CD4-positive, alpha-beta T cell (primary cell): ENCODE data around the gene ATP2B2. TPM values are rescaled to one million over a fixed set of nuclear protein-coding genes. Genes with fewer than 3 reads are reported as not detected.

Experiments
- ATAC-seq: fragments of 200-7000 bp; cut with Tn5 transposase; one replicate; pipeline ENCODE4 v1.10.0; 2022; ENCODE audit warnings: mild to moderate bottlenecking; ENCODE audit not compliant: poor library complexity
- CTCF ChIA-PET: fragments of 350-600 bp; sonication (Branson Sonifier 250); formaldehyde crosslinking; loops from one replicate; lab custom pipeline; 2021; ENCODE audit warnings: antibody characterized with exemption, inconsistent platforms; lab: Charles Lee
- POLR2A ChIA-PET: fragments of 350-600 bp; sonication (Branson Sonifier 250); formaldehyde crosslinking; loops from one replicate; lab custom pipeline; 2021; ENCODE audit warnings: antibody characterized with exemption, inconsistent platforms; lab: Charles Lee
- DNase-seq, 14 experiments: peaks; one replicate each; pipeline ENCODE4 v3.0.0-alpha.2; 2013 to 2020; ENCODE audit warnings: mixed read lengths in 2 of 14
- H3K27ac ChIP-seq, 2 donors: one replicate each; pipeline versions ENCODE4 v1.5.1 to v1.7.0; 2013; ENCODE audit warnings: low read length in 2 of 2, low read depth in 1 of 2, mild to moderate bottlenecking in 1 of 2
- H3K27me3 ChIP-seq, 2 experiments: 1 replicate in 1 of 2; 2 replicates in 1 of 2; pipeline versions ENCODE4 v1.6.1 to v1.7.0; 2013; ENCODE audit warnings: low read length in 2 of 2, control low read depth in 1 of 2, mild to moderate bottlenecking in 1 of 2, moderate library complexity in 1 of 2; ENCODE audit not compliant: insufficient read depth in 2 of 2, control insufficient read depth in 1 of 2
- H3K36me3 ChIP-seq: one replicate; pipeline ENCODE4 v1.6.1; 2013; ENCODE audit warnings: low read length, control low read depth; ENCODE audit not compliant: insufficient read depth
- H3K4me1 ChIP-seq: one replicate; pipeline ENCODE4 v1.6.1; 2013; ENCODE audit warnings: low read length, control low read depth; ENCODE audit not compliant: insufficient read depth
- H3K4me3 ChIP-seq: one replicate; pipeline ENCODE4 v1.5.1; 2013; ENCODE audit warnings: mild to moderate bottlenecking, low read length, moderate library complexity
- H3K9me3 ChIP-seq, 2 experiments: 1 replicate in 1 of 2; 2 replicates in 1 of 2; pipeline versions ENCODE4 v1.6.1 to v1.7.0; 2013; ENCODE audit warnings: low read length in 2 of 2, mild to moderate bottlenecking in 2 of 2, control low read depth in 1 of 2, moderate library complexity in 1 of 2; ENCODE audit not compliant: control insufficient read depth in 1 of 2, insufficient read depth in 1 of 2
- H3K27ac Mint-ChIP-seq: one replicate; pipeline ENCODE4 v1.8.0; 2020; ENCODE audit warnings: mixed read lengths
- H3K27me3 Mint-ChIP-seq: one replicate; pipeline ENCODE4 v1.8.0; 2021; ENCODE audit warnings: mixed read lengths
- H3K36me3 Mint-ChIP-seq: one replicate; pipeline ENCODE4 v1.8.0; 2021; ENCODE audit warnings: low read depth, mixed read lengths
- H3K4me1 Mint-ChIP-seq: one replicate; pipeline ENCODE4 v1.8.0; 2021; ENCODE audit warnings: low read depth, mixed read lengths
- H3K4me3 Mint-ChIP-seq: one replicate; pipeline ENCODE4 v1.8.0; 2020; ENCODE audit warnings: mild to moderate bottlenecking, mixed read lengths
- H3K9me3 Mint-ChIP-seq: one replicate; pipeline ENCODE4 v1.8.0; 2020; ENCODE audit warnings: mixed read lengths
- intact Hi-C, 2 experiments: fragments of 100-400 bp; cut with DNase I in 1 of 2; cut with micrococcal nuclease in 1 of 2; formaldehyde crosslinking; loops; one replicate each; pipeline versions ENCODE4 v1.15.1 to v1.9.0; 2023 to 2025; cut with DNase I, micrococcal nuclease
- total RNA-seq, 174 experiments: library from RNA in 2 of 174; stranded (reverse) in 2 of 174; gene quantifications; one replicate each; pipeline ENCODE4 v1.2.3 and lab custom pipeline; 2021 to 2026
- TF ChIP-seq, protein P1 (sequence below): fragments of 200-600 bp; IDR thresholded peaks from one replicate; pipeline ENCODE4 v1.8.0; 2022; ENCODE audit warnings: antibody characterized with exemption, mild to moderate bottlenecking

ATP2B2 gene
- total RNA-seq, 2 experiments from 2014 or later = not detected

DNA sequence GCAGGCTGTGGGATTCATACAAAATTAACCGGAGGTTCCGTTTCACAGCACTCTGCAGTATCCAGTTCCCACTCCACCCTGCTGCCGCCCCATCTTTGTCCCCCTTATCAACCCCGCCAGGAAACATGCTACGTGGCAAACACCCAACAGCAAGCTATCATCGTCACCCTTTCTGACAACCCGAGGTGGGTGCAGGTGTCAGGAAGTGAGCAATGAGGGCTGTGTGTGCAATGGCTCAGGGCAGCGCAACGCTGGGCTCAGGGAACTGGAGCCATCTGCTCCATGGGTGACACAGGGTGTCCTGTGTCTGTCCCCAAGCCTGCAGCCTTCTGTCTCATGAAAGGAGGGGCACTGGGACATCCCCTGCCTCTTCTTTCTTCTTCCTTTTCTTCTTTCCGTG, 60.9 kb downstream of the ATP2B2 start:
- ChIA-PET POLR2A (no interaction called here), CTCF (no interaction called here)
- Mint-ChIP-seq H3K36me3 (no peaks in the 10 kb centered on the region), H3K27me3 (no peaks in the 10 kb centered on the region), H3K4me3 (no peak overlapping the region), H3K9me3 (no peaks in the 10 kb centered on the region), H3K27ac (no peak overlapping the region), H3K4me1 (peaks cover 6% of the 10 kb centered on the region)
- no peaks in the 10 kb centered on the region for H3K36me3 ChIP-seq
- ATAC-seq (no peak), DNase-seq (no peak)
- H3K27ac ChIP-seq = no peak overlapping the region
- no peaks in the 10 kb centered on the region for H3K27me3 ChIP-seq
- H3K4me1 ChIP-seq = no peaks in the 10 kb centered on the region
- H3K9me3 ChIP-seq = no peaks in the 10 kb centered on the region
- no peak overlapping the region for H3K4me3 ChIP-seq
- intact Hi-C loops = no loop called here
- TF ChIP-seq, protein P1, sequence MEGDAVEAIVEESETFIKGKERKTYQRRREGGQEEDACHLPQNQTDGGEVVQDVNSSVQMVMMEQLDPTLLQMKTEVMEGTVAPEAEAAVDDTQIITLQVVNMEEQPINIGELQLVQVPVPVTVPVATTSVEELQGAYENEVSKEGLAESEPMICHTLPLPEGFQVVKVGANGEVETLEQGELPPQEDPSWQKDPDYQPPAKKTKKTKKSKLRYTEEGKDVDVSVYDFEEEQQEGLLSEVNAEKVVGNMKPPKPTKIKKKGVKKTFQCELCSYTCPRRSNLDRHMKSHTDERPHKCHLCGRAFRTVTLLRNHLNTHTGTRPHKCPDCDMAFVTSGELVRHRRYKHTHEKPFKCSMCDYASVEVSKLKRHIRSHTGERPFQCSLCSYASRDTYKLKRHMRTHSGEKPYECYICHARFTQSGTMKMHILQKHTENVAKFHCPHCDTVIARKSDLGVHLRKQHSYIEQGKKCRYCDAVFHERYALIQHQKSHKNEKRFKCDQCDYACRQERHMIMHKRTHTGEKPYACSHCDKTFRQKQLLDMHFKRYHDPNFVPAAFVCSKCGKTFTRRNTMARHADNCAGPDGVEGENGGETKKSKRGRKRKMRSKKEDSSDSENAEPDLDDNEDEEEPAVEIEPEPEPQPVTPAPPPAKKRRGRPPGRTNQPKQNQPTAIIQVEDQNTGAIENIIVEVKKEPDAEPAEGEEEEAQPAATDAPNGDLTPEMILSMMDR = no peak

DNA sequence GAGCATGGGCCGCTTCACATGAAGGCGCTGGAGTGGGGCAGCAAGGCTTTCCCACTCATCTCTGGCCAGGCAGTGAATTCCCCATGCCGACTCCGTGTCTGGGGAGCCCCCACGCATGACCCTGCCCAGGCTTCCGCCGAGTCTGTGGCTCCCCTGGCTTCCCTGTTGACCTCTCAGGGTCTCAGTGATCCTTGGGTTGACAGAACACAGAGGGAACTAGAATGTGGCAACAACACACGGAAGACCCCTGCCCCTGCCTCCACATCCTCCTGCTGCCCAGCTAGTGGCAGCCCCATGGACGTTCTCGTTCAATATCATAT, 61.3 kb downstream of the ATP2B2 start:
- H3K9me3 Mint-ChIP-seq = no peaks in the 10 kb centered on the region
- H3K36me3 ChIP-seq = no peaks in the 10 kb centered on the region
- POLR2A ChIA-PET = no interaction called here
- H3K36me3 Mint-ChIP-seq = no peaks in the 10 kb centered on the region
- ATAC-seq (no peak), DNase-seq (no peak)
- peaks cover 6% of the 10 kb centered on the region for H3K4me1 Mint-ChIP-seq
- H3K9me3 ChIP-seq = no peaks in the 10 kb centered on the region
- no peak overlapping the region for H3K27ac ChIP-seq
- H3K27me3 Mint-ChIP-seq = no peaks in the 10 kb centered on the region
- no peaks in the 10 kb centered on the region for H3K4me1 ChIP-seq
- no peak overlapping the region for H3K4me3 ChIP-seq
- TF ChIP-seq, protein P1 = no peak
- intact Hi-C loops = no loop called here
- CTCF ChIA-PET = no interaction called here
- no peak overlapping the region for H3K4me3 Mint-ChIP-seq
- H3K27me3 ChIP-seq = no peaks in the 10 kb centered on the region
- no peak overlapping the region for H3K27ac Mint-ChIP-seq

DNA sequence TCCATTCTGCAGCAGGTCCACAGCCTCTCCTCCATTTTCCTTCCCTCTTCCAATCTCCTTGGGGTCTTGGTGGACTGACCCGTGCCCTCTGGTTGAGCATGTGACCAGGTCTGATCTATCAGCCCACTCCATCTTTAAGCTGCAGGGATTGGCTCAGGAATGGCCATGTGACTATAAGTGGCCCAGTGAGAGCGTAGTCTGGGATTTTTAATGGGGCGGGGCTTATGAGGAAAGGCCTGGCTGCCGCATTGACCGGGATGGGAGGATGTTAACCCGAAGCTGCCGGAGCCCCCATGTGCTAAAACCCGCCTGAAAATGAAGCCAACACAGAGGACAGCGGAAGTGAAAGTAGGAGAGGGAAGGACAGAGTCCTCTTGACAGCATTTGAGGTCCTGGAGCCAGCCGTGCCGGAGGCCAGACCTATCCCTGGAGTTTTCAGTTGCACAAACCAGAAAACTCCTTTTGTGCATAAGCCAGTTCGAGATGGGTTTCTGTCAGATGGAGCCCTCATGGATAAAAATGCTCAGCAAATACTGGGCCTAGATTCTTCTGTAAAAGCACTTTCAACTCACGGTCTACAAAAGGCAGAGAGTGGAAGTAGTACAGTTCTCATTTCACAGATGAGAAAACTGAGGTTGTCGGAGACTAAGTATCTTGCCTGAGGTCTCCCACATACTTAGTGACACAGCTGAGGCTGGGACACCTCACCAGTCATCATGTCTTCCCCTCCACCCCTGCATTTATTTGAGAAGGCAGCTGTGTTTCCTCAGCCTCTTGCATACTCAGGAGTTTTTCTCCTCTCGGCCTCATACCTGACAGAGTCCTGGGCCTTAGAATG, 61.9 kb downstream of the ATP2B2 start:
- ChIA-PET POLR2A (no interaction called here), CTCF (no interaction called here)
- no peaks in the 10 kb centered on the region for H3K36me3 Mint-ChIP-seq
- Histone ChIP-seq H3K4me3 (no peak overlapping the region), H3K27ac (no peak overlapping the region), H3K36me3 (no peaks in the 10 kb centered on the region), H3K4me1 (no peaks in the 10 kb centered on the region), H3K9me3 (no peaks in the 10 kb centered on the region), H3K27me3 (no peaks in the 10 kb centered on the region)
- H3K4me3 Mint-ChIP-seq = no peak overlapping the region
- ATAC-seq = no peak
- intact Hi-C loops = no loop called here
- TF ChIP-seq, protein P1 = no peak
- no peak overlapping the region for H3K27ac Mint-ChIP-seq
- no peak for DNase-seq
- no peaks in the 10 kb centered on the region for H3K9me3 Mint-ChIP-seq
- no peaks in the 10 kb centered on the region for H3K27me3 Mint-ChIP-seq
- H3K4me1 Mint-ChIP-seq = peaks cover 7% of the 10 kb centered on the region
